Islet precursor cell (in vitro differentiated cells): ENCODE data around the gene CA5A.
"Not testable (repeated sequence)": the region's sequence is repeated elsewhere in the genome, so short reads cannot be mapped to it uniquely, and the experiment has no call there.

Experiments used
- DNase-seq: peaks from one replicate; pipeline ENCODE4 v3.0.0-alpha.2; 2018

CA5A gene

DNA sequence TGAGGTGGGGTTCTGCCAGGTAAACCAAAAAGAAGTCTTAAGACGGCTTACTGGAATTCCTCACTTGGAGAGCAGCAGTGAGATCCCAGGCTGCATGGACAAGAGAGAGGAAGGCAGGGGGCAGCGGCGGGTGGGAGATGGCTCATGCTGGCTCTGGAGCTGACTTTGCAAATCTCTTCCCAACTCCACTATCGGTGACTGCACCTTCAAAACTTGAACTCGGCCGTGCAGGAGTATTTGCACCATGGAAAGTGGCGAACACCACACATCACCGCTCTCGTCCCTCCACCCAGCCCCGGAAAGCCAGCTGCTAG, 16.7 kb downstream of the CA5A start:
- DNase-seq, result peak; percentile 69

DNA sequence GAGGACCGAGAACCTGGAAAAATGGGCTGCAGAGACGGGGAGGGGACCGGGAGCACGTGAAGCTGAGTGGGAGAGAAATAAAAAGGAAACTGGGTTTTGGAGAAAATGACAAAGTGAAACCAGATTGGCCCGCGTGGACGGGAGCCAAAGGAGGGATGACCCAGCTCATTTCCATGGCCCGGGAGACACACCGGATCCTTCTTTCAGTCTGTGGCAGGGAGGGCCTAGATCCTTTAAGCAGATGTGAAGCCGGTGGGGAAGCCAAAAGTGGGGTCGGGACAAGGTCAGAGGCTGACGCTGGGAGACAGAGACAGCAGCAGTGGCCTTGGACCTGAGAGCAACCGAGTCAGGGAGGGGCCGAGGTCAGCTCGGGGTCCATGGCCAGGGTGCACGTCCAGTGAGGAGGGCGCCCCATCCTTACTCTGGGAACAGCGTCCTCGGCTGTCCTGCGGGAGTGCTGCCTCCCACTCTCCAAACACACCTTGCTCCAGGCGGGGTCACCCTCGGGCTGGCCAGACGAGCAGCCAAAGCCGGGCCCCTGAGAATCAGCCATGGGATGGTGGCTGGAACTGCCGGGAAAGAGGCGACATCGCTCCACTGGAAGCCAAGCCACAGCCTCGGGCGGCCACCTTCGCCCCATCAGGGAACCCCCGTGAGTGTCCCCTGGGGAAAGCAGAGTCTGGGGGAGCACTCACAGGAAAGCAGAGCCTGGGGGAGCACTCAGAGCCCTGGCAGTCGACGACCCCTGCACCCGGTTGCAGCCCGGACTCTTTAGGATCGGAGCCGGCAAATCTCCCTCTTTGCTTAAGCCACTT, 17.3 kb downstream of the CA5A start:
- DNase-seq, result no peak

DNA sequence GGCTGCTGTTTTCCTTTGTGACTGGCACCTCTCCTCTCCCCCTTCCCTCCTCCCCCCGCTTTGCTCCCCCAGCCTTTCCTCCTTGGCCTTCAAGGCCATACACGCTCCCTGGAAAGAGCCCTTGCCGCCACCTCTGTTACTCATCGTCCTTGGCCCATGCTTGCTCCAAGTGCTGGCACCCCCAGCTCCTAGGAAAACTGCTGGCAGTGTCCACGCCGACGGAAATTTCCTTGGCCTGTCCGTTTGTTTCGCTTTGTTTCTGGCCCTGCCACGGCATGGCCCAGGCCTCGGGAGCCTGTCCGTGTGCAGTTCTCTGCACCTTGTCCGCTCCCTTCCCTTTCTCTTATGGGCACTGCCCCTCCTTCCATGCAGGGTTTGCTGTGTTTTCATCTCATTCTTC, 18.0 kb downstream of the CA5A start:
- DNase-seq, result no peak

DNA sequence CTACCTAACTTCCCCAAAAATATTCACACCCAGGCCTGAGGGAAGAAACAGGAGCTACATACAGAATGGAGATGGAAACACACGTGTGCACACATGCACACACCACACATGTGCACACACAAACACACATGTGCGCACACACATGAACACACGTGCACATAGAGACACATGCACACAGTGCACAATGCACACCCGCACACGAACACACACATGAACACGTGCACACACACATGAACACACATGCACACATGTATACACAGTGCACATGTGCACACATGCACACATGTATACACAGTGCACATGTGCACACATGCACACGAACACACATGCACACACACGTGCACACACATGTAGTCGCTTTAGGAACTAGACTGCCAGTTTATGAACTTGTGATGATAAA, 18.8 kb downstream of the CA5A start:
- DNase-seq, result no peak

DNA sequence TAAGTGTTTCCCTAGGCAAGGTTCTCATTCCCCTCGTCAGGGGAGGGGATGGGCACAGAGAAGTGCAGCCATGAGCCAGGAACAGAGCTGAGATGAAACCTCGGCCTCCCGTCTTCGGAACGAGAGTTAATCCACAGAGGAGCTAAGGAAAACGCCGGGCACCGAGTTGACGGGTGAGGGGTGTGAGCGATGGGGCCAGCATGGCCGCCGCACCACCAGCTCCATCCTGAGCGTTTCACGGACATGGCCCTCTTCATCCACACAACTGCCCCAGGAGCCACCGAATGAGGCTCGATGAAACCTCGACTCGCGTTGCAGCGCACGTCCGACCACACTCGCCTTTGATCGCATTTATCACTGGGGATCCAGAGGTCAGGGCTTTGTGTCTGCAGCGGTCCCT, 21.5 kb downstream of the CA5A start:
- no peak for DNase-seq

DNA sequence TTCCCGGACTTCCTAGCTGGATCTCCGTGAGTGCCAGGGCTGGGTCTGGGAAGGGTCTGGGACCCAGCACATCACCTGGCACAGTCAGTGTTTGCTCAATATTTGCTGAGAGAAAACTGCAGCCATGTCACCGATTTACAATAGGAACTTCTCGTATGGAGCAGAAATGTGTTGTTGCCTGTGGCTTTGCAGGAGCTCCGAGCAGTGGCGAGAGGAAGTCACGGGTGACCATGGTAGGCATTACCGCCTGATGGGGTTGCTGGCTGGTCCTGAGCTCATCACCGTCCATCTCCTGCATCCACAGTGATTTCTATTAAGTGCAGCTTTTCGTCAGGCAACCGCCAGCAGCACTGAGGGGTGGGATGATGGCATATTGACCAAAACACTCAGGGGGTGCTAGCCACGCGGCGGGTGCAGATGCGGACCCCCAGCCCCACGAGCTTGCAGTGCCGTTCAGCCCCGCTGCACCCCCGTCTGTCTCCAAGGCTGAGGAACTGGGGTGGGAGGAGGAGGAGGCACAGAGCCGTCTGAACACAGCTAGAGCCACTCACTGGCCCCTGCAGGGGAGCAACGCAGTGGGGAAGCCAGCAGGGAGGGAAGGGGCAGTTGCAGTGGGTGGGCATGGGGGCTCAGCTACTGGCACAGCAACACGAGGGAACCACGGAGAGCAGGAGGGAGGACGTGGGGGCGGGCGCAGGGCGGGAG, 22.2 kb downstream of the CA5A start:
- DNase-seq, result not testable (repeated sequence)

DNA sequence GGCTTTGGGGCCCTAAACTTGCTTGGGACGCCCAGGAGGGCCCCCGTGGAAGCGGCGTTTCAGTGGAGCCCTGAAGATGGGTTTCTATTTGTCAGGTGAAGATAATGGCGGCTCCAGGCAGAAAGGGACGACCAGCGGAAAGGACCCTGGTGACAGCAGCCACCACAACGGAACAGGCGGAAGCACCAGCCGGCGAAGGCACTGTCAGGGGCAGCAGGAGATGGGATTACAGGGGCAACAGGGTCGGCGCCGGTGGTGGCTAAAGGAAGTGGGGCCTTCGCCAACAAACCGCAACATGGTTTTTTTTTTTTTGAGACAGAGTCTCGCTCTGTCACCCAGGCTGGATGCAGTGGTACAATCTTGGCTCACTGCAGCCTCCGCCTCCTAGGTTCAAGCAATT, 23.6 kb downstream of the CA5A start:
- not testable (repeated sequence) for DNase-seq

DNA sequence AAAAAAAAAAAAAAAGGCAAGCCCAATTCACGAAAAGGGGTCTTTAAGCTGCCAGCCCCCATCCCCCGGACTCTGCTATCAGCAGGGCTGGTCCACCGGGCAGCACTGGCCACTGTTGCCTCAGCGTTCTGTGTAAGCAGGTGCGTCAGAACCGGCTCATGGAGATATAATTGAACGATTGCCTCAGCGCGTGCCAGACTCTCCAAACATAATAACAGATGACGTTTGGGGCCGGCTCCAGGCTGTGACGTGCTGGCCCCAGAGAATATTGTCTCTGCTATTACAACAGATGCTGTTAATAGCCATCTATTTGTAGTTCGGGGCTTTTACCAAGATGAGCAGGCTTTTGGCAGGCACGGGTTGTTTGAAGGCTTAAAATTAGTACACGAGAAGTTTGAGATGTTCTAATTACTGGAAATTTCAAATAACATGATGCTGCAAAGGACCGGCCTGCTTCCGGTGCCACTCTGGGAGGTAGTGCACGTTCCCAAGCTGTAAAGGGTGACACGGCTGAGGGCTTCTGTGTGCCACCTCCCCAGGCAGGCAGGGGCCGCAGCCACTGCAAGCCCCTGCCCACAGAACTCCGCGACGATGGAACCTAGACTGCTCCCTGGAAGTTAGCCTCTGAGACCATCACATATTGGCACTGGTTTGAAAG, 25.1 kb downstream of the CA5A start:
- not testable (repeated sequence) for DNase-seq

DNA sequence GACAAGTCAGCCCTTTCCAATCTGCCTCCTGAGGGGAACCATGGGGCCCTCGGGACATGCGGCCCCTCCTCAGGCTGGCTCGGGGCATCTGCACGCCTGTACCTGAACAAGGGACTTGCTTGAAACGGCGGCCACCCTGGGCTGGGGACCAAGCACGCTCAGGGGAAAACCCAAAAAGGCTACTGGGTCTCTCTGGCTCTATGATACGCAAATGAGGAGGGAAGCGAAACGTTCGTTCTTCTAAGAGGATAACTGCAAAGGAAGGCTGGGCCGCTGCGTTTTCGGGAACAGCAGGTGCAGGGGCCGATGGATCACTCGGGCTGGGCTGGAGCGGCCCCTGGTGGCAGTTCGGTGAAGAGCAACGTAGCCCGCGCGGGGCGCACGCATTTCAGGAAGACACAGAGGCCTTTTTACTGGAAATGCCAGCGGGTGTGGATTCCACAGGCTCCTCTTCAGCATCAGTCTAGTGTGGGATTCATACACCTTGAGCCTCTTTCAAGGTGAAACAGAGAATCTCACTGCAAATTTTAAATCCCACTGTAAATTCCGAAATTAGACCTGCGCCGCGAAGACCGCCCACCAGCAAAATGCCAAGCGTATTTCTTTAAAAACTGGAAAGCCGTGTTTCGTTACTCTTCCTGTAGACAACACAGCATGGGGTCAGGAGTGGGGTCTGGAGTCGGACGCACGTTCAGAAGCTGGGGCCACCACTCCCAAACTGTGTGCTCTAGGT, 27.0 kb downstream of the CA5A start:
- peak; percentile 90 for DNase-seq

DNA sequence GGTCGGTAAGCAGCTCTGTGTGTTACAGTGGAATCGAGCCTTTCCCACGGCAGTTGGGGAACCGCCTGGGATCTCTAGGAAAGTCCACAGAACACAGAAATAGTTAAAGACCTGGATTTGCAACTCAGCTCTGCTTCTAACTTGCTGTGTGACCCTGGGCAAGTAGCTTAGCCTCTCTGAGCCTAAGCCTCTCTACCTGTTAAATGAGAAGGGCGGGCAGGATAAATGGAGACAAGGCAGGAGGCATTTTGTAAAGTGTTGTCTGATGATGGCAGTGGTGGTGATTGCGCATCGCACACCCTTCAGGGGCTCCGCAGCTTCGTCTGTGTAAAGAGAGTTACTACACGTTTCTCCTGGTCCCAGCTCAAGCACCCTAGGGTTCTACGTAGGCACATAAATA, 28.2 kb downstream of the CA5A start:
- DNase-seq, result not testable (repeated sequence)

DNA sequence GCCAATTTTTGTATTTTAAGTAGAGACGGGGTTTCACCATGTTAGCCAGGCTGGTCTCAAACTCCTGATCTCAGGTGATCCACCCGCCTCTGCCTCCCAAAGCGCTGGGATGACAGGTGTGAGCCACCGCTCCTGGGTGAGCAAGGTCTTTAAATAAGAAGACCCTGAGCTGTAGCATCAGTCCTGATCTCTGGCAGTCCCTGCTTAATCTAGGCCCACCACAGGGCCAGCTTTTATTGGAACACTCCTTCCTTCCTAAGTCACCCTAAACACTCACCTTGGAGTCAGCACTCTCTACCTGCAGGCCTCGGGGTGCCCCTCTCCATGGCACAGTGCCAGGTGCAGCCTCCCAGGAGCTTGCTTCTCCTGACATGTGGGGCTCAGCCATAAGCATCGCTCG, 30.8 kb downstream of the CA5A start:
- not testable (repeated sequence) for DNase-seq

DNA sequence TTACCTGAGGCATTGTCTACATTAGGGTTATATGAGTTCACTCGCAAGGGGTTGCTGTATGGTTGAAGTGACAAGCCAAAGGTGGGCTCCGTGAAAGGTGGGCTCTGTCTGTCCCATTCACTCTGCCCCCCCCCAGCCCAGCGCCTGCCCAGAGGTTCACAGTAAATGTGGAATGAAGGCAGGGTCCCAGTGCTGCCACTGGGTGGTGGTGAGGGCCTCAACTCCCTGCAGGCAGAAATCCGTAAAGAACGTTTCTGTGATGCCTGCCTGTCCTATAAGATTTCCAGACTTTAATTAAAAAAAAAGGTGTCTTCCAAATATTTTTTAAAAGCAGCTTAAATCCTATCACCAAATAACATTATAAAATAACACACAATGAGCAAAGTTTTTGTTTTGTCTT, 31.4 kb downstream of the CA5A start:
- DNase-seq, result not testable (repeated sequence)

DNA sequence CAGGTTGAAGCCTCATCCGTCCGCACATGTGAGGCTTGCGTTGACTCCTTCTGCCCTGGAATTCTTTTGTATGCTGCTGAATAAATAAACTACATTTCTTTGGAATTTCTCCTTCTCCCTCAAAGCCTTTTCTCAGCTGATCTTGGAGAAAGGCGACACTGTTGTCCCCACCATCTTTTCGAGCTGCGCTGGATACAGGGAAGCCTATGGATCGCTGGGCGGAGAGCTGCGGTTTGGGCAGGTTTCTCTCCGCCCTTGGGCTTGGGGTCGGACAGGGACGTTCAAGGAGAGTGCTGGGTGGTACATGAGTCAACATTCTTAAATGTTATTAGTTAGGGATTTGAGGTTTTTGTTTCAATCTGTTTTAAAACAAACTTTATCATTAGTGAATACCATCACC, 35.8 kb downstream of the CA5A start:
- not testable (repeated sequence) for DNase-seq

DNA sequence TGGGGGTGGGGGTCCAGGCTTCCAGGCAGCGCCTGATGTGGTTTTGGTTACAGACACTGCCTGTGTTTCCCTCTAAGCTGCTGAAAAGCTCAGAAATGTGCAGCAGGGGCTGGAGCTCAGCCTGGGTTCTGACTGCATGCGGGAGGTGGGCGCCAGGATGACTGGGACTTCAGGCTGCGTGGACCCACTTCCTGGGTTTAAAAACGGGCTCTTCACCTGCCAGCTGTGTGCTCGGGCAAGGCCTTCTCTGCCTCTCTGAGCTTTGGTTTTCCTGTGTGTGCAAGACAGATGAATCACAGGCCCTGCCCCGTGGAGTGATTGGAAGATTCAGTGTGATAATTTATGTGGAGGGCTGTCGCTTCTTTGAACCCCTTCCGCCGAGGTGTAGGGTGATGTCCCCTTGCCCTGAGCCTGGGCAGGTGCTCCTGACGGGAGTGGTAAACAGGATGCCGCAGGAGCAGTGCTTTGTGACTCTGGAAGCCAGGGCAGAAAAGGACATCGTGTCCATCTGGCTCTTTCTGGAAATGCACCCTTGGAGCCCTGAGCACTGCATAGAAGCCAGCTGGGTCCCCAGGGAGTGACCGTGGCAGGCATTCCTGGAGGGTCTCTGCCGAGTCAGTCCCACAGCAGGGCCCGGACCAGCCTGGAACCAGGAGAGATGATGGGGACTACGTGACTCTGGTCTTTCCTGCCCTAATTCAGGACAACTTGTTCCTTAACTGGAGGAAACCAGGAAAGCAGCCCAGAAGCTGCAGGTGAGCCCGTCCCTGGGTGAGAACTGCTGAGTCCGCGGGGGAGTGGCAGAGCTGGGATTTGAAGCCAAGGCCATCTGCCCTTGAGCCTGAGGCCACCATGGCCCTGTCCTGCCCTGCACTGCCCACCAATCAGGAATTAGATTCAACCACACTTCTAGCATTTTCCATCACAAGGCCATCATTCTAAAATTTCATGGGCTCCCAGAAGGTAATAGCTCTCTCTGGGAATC, 38.5 kb downstream of the CA5A start:
- no peak for DNase-seq

DNA sequence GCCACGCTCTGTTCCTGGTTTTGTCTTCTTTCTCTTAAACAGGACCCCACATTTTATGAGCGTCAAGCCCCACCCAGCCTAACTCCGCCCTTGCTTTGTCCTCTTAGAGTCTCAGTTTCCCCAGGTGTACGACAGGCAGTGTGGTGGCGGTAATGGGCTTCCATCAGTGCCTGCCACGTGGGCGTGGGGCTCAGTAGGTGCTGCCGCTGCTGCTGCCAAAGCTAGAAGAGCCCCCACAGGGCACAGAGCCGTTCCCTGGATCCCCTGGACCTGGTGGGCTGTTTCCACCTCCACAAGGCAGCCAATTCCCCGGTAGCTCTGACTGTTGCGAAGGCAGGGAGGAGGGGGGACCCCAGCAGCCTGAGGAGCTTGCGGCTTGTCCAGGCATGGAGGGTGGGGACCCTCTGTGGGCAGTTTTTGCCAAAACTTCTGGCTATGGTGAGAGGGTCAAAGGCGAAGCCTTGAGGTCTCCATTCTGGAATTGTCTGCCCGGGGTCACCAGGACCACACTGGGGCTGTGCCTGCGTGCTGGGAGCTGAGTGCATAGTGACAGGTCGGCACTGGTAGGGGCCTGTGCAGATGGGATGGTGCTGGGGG, 39.3 kb downstream of the CA5A start:
- not testable (repeated sequence) for DNase-seq

DNA sequence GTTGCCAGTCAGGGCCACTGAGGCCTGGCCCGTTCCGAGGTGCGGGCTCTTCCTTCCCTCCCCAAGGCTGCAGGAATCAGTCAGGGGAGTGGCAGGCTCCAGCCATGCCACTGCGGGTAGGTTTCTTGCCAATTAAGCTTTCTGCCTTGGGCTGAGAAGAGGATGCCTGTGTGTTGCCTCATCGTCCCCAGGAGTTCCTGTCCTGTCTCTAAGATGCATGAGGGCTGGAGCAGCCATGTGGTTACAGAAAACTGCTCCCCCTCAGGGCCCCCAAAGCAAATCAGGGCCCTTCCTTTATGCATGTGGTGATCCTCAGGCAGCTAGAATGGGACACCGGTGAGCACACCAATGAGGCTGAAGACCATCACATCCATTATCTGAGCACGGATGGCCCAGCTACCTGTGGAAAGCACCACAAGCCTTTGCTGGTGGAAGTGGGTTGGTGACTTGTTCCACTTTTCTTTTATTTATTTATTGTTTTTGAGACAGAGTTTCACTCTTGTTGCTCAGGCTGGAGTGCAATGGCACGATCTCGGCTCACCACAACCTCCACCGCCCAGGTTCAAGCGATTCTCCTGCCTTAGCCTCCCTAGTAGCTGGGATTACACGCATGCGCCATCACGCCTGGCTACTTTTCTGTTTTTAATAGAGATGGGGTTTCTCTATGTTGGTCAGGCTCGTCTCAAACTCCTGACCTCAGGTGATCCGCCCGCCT, 40.0 kb downstream of the CA5A start:
- DNase-seq, result not testable (repeated sequence)

DNA sequence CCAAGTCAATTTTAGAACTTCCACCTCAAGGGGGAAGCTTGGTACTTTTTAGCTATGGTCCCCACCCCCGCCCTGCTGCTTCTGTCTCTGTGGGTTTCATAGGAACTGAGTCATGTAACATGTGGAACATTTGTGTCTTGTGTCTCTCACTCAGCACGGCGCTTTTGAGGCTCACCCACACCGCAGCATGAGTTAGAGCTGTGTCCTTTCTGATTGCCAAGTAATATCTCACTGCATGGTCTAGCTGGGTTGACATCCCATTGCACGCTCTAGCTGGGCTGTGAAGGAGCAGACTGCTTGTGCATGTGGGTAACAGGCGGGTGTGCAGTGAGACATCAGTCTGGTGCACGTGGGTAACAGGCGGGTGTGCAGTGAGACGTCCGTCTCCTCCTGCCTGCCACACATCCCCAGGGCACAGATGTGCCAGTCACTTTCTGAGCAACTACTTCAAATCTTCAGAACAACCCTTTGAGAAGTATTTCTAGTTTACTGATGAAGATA, 40.6 kb downstream of the CA5A start:
- DNase-seq, result no peak

DNA sequence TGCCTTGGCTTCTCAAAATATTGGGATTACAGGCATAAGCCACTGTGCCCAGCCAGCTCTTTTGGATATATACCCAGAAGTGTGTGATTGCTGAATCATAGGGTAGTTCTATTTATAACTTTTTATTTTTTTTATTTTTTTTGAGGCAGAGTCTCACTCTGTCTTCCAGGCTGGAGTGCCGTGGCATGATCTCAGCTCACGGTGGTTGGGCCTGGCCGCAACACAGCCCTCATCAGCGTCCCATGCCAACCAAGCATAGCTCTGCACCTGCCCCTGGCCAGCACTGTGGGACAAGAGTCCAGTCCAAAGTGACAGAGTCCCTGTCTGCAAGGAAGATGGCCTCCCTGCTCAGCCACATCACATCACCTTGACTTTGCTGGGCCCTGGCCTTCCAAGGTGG, 42.3 kb downstream of the CA5A start:
- DNase-seq, result not testable (repeated sequence)

DNA sequence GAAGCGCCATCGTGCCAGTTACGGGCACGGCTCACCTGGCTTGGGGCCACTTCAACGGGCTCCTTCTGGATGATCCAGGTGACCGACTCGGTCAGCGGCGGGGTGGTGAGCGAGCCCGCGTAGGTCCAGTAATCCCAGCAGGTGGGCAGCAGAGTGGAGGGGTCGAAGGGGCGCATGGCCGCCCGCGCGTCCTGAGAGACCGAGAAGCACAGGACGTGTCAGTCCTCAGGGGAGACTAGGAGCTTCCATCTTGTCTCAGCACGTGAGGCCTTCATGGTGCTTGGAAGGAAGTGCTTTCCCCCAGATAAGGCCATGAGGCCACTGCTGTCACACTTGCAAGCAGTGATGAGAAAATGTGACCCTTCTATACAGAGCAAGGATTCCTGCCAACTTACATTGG, 44.6 kb downstream of the CA5A start:
- no peak for DNase-seq

DNA sequence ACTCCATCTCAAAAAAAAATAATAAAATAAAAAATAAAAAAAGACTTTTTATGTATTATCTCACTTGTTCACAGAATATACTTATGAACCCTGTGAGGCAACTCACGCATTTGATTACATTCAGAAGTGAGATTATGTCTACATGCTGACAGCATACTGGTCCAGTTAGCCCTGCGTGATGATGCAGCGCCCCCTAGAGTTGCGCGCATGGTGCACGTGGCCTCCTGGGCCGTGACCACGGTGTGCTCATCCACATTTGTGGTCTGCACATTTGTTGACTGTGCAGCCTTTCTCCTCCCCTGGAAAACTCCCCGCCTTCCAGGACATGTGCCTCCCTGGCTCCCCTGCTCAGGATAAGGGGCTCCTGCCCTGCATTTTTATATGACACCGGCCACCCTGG, 46.6 kb downstream of the CA5A start:
- DNase-seq, result not testable (repeated sequence)

DNA sequence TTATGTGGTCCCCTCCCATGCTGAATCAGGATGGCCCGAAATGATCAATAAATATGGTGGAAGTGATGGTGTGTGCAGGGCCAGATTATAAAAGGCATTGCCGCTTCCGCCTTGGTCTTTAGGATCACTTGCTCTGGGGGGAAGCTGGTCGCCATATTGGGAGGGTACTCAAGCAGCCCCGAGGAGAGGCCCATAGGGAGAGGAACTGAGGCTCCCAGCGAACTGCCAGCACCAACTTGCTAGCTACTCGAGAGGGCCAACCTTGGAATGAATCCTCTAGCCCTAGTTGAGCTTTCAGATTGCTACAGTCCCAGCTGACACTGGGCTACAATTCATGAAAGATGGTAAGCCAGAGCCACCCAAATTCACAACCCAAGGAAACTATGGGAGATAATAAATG, 48.0 kb downstream of the CA5A start:
- DNase-seq, result not testable (repeated sequence)
